ENCODE results near the gene BTAF1.
A peak's percentile ranks its signal among the peaks of the same experiment; 100 is the strongest.
"Not testable (repeated sequence)": the region's sequence is repeated elsewhere in the genome, so short reads cannot be mapped to it uniquely, and the experiment has no call there.

The BTAF1 gene

DNA sequence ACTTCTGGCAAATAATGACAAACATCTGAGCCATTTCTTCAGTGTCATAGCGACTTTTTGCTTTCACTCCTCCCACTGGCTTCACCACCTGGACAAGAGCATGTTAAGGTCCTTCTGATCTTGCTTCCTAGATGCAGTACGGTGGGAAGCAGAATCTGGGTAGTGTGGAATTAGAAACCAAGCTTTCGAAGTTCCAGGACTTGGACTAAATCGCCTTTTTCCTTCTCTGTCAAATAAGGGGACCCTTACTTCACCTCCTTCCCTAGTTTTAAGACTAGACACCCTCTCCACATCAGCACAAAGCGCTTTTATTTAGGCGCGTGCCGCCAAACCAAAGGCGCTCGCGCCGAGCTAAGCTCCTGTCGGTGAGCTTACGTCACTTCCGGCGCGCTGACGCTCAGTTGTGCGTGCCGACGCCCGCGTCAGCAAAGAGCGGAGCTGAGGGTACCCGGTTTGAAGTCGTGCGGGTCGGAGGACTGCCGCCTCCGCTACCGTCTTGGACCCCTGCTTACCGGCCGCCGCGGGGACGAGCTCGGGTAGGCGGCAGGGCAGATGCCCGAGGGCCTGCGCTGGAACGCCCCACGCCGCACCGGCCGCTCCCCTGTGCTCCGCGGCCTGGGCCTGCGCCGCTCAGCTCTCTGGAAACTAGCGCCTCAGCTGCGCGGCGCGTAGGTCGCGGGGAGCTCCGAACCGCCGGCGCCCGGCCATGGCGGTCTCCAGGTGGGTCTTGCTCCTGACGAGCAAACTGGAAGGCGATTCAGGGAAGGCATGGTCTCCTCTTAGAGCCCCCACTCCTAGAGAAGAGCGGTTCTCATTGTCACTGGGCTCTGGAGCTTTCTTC is at the start of gene BTAF1:
BTAF1 (plus strand) TSS at position 400 of the 841 bp plus-strand sequence; CDS start at position 707, 307 bp downstream.
- peak; percentile 84 to 92 (median 88) for DNase-seq

DNA sequence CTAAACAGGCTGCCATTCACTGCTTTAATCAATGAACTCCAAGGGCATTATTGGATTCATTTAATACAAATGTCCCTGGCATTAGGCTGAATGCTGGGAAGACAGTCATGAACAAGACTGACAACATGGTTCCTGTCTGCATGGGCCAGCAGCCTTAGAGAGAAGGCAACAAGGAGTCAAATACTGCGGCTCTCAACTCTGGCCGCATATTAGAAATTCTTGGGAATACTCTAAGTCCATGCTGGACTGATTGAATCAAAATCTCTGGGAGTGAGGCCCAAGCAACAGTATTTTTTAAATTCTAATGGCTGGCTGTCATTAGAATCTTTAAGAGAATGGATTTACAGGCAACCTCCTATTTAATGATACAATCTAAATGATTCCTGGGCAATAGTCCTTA is 48.4 kb upstream of the BTAF1 start:
- no peak for DNase-seq

DNA sequence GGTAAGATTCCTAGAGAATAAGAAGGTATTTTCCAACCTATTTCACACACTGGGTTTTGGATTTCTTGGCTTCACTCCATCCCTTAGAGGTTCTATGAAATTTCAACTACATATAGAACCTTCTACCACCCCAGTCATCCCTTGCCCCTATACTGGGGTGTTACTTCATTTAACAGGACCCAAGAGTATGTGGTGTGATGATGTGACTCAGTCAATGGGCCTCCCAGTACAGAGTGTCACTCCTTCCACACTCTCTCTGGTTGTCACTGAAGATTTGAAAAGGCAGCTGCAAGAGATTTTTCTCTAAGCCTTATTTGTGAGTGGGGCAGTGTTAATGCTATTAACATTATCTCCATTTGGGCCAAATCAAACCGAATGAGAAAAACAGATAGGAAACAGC is 47.8 kb upstream of the BTAF1 start:
- no peak for DNase-seq

DNA sequence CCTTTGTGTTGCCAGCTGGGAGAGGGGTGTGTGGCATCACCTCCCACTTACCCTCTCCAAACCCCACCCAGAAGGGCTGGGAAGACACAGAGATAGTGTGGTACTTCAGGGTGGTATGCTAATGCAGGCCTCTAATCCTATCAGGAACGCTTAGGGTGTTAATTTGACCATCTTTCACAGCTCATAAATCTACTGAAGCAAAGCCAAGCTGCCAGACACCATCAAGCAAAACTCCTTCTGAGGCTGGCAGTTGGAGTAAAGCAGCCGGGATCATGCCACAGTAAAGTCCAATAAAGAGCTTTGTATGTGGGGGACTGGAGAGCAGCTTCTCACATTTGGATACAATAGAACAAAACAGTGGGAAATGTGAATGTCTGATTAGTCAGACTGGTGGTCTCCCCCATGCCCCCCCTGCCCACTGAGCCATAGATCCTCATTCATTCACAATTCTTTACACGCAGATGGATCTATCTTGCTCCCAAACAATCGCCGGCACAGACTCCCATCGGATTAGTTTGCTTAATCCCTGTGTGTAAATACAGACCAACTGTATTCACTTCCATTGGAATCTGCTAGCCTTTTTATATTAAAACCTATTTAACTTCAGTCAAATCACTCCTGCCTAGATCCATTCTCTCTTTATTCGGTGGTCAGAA is 43.9 kb upstream of the BTAF1 start:
- DNase-seq = no peak

DNA sequence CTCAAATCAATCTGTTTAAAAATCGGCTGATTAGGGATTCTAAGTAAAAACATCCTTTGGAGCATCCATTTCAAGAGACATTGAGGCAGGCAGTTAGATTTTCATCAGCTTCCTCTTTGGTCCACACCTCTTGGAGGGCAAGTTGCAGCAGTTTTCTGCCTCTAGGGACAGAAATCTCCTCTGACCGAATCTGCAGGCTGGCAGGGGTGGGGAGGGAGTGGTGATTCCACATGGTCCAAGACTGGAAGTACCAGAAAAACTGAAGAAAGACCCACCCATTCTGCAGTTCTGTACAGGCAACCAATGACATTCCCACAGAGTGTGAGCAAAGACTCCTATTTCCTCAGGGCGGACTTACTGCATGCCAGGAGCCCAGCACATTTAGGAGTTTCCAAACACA is 43.3 kb upstream of the BTAF1 start:
- no peak for DNase-seq

DNA sequence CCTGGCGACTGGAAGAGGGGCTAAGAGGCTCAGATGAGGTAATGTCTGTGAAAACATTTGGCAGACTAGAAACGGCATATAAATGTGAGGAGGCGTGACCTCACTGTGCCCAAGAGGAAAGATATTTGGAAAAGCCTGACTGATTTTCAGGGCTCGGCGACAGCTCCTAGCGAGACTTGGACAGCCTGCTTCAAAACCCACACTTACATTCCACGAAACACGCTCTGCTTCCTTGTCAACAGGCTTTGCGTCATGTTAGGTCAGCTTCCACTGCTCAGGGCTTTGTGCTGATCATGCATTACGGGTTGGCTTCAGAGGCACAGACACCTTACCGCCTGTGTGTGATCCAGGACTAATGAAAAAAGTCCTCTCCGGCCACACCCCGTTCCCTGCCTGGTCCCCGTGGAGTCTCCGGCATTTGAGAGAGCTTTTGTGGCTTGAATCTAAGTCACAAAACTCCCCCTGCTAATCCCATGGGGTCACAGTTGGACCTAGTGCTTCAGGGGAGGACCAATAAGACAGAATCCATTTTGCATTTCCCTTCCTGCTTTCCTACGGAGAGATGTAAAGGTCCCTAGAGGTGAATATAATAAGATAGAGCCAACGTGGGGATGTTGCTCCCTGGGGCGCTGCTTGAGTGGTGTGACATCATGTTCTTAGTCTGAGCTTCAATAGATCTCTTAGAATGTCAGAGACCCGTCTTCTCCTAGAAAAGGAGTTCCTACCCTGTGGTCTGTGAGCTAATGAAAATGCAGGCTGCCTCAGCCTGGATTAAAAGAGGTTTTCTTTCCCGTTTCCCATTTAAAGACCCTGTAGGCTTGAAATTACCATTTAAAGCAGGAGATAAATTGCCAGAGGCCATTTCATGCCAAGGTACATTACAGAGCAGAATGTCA is 39.8 kb upstream of the BTAF1 start:
- DNase-seq = peak; percentile 32 to 78 (median 54)

DNA sequence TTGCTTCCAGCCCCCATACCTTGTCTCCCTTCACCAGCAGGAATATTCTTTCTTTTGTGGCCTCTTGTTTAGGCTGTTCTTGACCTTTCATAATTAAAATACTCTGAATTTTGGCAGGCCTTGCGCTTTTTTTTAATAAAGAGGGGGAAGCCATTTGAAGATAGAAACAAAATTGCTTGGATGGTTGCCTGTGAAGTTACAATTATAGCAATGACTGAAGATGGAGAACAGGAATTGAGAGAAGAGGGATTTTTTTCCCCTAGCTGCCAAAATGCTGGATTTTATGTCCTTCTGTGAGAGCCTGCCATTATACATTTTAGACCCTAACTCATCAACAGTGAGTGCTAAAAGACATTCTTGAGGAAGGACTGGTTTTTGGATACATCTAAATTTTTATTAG is 39.0 kb upstream of the BTAF1 start:
- DNase-seq = no peak

DNA sequence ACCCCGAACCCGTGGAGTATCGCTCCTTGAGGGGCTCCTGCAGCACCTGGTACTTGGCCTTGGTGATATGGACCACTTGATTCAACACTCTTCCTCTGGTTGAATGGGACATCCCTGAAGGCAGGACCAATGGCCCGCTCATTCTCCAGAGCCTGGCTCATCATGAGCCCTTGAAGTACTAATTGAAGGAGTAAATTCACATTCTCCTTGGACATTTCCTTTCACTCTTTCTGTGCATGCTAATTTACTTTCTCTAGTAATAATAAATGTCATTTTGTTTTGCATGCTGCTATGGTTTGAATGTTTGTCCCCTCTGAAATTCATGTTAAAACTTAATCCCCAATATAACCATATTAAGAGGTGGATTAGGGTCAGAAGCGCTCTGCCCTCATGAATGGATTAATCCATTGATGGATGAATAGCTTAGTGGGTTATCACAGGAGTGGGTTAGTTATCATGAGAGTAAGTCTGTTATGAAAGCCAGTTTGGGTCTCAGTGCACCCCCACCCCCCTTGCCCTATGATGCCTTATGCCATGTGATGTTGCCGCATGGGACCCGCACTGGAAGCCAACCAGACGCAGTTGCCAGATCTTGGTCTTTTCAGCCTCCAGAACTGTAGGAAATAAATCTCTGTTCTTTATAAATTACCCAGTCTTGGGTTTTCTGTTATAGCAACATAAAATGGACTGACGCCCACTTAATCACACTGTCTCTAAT is 38.0 kb upstream of the BTAF1 start:
- no peak for DNase-seq

DNA sequence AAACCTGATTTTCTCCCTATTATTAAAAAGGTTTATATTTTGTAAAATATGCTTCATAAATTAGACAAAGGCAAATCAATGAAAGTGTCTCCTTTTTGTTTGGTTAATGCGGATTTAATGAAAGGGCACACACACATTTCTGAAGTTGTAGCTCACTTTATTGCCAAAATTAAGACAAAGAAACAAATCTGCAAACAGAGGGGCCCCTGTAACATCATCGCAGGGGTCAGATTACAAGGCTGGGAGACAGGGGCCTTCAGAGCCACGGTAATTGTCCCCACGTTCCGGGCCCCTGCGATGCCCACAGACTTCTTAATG is 36.7 kb upstream of the BTAF1 start:
- DNase-seq = no peak

DNA sequence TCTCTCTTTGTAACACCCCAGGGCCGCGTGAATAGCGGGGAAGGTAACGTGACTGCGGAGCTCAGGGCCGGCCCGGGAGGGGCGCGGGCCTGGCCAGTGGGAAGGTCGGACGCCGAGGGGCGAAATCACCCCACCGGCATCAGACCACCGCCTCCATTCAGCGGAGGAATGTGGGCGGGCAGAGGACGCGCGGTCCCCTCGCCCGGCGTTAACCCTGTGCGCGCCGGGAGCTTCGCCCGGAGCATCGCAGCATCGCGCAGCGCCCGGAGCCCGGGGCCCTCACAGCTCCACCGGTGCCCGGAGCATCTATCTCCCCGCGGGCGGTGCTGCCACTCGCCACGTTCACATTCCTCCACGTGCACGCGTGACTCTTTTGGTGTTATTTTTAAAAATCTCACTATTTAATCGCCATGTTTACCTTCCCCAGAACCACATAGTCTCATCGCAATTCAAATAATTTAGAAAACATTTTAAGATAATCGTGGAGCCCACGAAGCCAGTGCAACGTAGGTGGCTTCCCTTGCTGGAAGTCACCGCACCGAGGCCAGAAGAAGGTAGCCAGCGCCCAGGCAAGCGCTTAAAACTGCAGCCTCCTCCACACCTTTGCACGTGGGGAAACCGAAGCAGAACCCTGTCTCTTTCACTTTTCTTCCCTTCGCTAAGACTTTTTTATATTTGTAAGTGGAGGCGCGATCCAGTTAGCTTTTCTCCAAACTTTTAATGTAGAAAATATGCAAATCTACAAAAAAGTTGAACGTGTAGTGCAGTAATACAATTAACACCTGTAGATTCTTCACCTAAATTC is 36.1 kb upstream of the BTAF1 start:
- peak; percentile 1 to 60 (median 27) for DNase-seq

DNA sequence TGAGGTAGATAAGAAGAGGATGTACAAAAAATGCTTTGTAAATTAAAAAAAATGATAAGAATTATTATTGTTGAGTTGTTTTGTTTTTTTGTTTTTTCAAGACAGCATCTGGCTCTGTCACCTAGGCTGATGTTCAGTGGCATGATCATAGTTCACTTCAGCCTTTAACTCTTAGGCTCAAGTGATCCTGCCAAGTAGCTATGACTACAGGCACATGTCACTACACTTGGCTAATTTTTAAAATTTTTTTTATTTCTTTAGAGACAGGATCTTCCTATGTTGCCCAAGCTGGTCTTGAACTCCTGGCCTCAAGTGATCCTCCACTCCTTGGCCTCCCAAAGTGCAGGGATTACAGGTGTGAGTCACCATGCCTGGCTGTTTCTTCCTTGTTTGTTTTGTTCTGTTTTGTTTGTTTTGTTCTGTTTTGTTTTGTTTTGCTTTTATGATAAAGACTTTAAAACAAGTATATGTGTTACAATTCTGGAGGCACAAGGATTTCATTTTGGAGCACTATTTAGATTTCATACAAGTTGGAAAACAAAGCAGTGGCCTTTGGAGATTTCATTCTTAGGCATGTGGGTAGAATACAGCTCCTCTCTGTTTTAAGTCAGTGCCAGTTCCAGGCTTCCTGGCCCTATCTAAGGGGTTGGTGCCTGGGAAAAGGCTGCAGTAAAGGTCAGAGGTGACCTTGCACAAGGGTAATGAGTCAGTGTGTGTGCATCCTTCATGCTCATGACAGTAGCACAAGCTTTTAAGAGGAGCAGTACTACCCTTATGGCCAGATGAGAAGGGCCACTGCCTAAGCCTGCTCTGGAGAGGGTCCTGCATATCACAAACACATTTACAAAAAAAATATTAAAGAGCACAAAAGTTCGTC is 32.2 kb upstream of the BTAF1 start:
- no peak for DNase-seq

DNA sequence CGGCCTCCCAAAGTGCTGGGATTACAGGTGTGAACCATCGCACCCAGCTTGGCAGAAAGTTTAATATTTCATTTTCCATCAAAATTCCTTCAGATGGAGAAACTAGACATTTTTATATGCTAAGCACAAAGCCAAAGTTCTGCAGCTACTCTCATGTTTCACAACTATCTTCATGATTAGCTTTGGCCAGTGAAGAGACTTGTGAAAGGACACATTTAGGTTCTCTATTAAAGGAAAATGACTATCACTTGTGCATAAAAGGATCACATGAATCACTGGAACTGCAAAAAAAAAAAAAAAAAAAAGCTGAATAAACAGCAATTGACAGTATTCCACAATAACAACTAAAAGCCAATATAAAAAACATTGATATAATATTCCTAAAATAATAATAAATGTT is 30.5 kb upstream of the BTAF1 start:
- DNase-seq = no peak

DNA sequence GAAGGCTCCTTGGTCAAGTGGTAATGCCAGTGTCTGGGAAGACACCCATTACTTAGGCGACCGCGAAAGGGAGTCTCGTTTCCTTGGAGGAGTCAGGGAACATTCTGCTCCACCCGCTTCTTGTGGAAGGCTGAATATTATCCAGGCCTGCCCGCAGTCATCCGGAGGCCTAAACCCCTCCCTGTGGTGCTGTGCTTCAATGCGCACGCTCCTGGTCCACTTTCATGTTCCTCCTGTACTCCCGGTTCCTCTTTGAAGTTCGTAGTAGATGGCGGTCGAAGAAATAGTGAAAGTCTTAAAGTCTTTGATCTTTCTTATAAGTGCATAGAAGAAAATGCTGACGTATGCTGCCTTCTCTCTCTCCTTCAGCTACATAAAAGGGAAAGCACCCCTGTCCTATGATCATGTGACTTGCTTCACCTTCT is 29.3 kb upstream of the BTAF1 start:
- DNase-seq = not testable (repeated sequence)

DNA sequence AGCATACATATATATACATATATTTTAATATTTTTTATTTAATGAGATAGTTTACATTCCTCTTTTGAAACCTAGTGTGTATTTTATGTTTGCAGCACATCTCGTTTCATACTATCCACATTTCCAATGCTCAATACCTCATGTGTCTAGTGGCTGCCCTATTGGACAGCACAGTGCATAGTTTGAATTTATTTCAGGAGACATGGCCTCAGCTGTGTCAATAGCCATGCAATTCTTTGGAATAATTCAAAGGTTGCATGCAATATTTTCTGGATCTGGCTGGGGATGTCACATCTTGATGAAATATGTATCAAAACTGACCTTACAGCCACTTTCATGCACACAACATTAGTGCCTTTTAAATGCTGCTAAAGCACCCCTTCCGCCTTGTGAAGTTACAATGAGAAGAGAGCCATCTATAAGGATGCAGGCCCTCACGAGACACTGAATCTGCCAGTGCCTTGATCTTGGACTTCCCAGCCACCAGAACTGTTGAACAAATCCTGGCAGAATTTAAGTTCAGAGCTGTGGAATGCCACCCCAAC is 27.3 kb upstream of the BTAF1 start:
- no peak for DNase-seq

DNA sequence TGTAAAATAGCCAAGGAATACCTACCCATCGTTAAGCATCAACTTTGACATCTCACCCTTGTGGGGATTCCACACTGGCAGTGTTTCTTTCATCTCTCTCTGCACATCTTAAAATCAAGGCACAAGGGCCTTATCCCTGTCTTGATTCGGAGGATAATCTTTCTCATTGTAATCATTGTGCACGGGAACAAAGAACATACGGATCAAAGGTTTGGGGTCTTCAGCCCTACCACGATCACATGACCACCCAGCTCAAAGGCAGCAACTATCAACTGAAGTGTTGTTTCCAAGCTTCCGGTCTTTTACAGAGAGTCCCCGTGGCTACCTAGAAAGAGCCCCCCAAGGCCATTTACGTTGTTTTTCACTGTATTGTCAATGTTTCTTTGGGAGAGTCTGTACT is 26.1 kb upstream of the BTAF1 start:
- no peak for DNase-seq

DNA sequence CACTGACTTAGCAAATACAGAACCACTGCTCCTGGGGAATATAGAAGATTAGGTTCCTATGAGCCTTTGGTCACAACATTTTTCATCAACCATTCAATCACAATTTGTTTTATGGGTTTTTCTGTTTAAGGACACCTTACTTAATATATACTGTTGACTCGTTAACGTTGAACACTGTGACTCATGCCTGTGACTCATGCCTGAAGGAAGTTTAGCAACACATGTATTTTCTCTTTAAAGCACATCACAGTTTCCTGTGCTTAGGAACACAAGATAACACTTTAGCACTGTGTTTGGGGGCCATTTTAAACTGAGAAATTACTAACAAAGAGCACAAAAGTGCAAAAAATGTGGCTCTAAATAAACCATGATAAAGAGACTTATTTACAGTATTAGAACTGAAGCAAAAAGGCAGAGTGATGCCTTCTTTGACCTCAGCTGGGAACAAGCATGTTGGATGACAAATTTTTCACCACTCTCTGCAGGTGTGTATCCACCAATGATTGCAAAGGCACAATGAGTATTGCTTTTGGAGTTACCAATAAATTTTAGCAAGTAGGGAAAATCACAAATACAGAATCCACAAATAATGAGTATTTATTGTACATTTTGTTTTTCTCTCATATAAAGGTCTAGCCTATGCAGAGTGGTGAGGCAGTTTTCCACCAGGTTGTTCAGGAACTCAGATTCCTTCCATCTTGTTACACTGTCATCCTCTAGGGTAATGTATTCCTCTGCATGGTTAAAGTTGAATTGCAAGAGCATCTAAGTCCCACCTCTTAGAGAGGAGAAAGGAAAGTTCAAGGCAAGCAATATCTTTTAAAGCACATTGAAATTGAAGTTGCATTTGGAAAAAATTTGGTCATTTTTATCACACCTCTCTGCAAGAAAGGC is 21.5 kb upstream of the BTAF1 start:
- peak in 1 of 3 experiments; percentile 32 for DNase-seq

DNA sequence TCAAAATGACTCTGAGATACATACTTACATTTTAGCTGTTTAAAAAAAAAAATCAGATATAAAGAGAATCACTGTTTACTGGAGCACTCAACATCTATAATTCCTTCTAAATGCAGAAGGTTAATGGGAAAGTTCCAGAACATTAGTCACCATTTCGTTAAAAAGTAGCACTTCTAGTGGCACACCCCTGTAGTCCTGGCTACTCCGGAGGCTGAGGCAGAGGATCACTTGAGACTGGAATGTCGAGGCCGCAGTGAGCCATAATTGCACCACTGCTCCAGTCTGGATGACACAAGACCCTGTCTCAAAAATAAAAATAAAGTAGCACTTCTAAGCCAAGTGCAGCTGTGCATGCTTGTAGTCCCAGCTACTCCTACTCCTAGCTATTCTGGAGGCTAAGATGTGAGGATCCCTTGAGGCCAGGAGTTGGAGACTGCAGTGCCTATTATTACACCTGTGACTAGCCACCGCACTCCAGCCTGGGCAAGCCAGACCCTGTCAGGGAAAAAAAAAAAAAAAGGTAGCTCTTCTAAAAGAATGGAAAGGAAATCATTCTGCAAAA is 16.5 kb upstream of the BTAF1 start:
- no peak for DNase-seq

DNA sequence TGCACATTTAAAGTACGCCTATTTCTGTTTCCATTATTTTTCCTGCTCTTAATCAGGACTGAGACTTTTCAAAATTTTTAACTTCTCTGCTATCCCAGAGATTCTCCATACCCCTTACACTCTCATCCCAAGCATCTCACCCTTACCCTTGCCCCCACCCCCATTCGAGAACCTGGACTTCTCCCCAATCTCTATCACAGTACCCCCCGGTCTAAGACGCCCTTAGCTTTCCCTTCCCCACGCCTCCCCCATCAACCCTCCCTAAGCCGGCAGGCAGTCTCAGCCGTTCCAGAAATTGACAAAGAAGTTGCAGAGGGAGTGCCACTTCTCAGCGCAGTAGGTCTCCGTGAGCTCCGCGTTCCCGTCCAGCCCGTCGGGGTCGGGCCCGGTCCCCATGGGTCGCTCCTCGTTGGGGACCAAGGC is 15.6 kb upstream of the BTAF1 start:
- peak in 1 of 3 experiments; percentile 40 for DNase-seq

All from NCI-H1417 (cell line).